T-helper 1 cell treated with Interleukin-12 subunit alpha and Interleukin-12 subunit beta and Interleukin-4 antibody, amounts not matched to agents 30 μg/mL and 1 μg/mL, for 36 hours (primary cell): ENCODE measurements around the gene CGB3.

ENCODE experiments used
- H3K27ac Mint-ChIP-seq: one replicate; pipeline ENCODE4 v1.8.0; 2021; ENCODE audit warnings: mild to moderate bottlenecking, mixed read lengths
- H3K27me3 Mint-ChIP-seq: one replicate; pipeline ENCODE4 v1.8.0; 2021; ENCODE audit warnings: low read depth, mixed read lengths
- H3K36me3 Mint-ChIP-seq: one replicate; pipeline ENCODE4 v1.8.0; 2021; ENCODE audit warnings: low read depth, mixed read lengths
- H3K4me1 Mint-ChIP-seq: one replicate; pipeline ENCODE4 v1.8.0; 2021; ENCODE audit warnings: low read depth, mixed read lengths
- H3K4me3 Mint-ChIP-seq: one replicate; pipeline ENCODE4 v1.8.0; 2021; ENCODE audit warnings: mild to moderate bottlenecking, moderate library complexity, mixed read lengths
- H3K9me3 Mint-ChIP-seq: one replicate; pipeline ENCODE4 v1.8.0; 2021; ENCODE audit warnings: mixed read lengths

The CGB3 gene

GRCh38 chr19:48991011-48991609 lies 33.0 kb downstream of the CGB3 start:
- Mint-ChIP-seq H3K27ac (peak overlapping the region; percentile 13), H3K4me1 (peaks cover 33% of the 10 kb centered on the region), H3K27me3 (no peaks in the 10 kb centered on the region), H3K36me3 (peaks cover 19% of the 10 kb centered on the region), H3K9me3 (no peaks in the 10 kb centered on the region), H3K4me3 (peak overlapping the region; percentile 45)

- peaks cover 19% of the 10 kb centered on the region for H3K36me3 Mint-ChIP-seq
- H3K4me1 Mint-ChIP-seq, result peaks cover 33% of the 10 kb centered on the region
- no peak overlapping the region for H3K4me3 Mint-ChIP-seq
- H3K27ac Mint-ChIP-seq, result peak overlapping the region; percentile 2
- H3K27me3 Mint-ChIP-seq, result no peaks in the 10 kb centered on the region
- H3K9me3 Mint-ChIP-seq, result no peaks in the 10 kb centered on the region
Measured at GRCh38 chr19:48990400-48990799, 33.7 kb downstream of the CGB3 start.

GRCh38 chr19:48989701-48990291 lies 34.3 kb downstream of the CGB3 start:
- Mint-ChIP-seq H3K4me1 (peaks cover 27% of the 10 kb centered on the region), H3K36me3 (peaks cover 22% of the 10 kb centered on the region), H3K9me3 (no peaks in the 10 kb centered on the region), H3K27me3 (no peaks in the 10 kb centered on the region), H3K27ac (peak overlapping the region; percentile 2), H3K4me3 (no peak overlapping the region)

GRCh38 chr19:48988860-48989259 lies 35.3 kb downstream of the CGB3 start:
- H3K4me3 Mint-ChIP-seq, result no peak overlapping the region
- H3K36me3 Mint-ChIP-seq, result peaks cover 21% of the 10 kb centered on the region
- no peaks in the 10 kb centered on the region for H3K9me3 Mint-ChIP-seq
- peaks cover 22% of the 10 kb centered on the region for H3K4me1 Mint-ChIP-seq
- H3K27ac Mint-ChIP-seq, result no peak overlapping the region
- H3K27me3 Mint-ChIP-seq, result no peaks in the 10 kb centered on the region

DNA sequence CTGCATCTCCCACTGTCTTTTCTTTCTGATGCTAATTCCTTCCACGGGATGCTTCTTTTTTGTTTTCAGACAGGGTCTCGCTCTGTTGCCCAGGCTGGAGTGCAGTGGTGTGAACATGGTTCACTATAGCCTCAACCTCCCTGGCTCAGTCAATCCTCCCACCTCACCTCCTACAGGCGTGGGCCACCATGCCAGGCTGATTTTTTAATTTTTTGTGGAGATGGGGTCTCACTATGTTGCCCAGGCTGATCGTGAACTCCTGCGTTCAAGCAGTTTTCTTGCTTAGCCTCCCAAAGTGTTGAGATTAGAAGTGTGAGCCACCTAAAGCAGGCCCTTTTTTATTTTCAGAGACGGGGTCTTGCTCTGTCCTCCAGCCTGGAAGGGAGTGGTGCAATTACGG lies 35.8 kb downstream of the CGB3 start:
- H3K27ac Mint-ChIP-seq, result peak overlapping the region; percentile 10

GRCh38 chr19:48987323-48987722 lies 36.8 kb downstream of the CGB3 start:
- H3K27me3 Mint-ChIP-seq, result no peaks in the 10 kb centered on the region
- no peak overlapping the region for H3K4me3 Mint-ChIP-seq
- no peak overlapping the region for H3K27ac Mint-ChIP-seq
- H3K36me3 Mint-ChIP-seq, result peaks cover 27% of the 10 kb centered on the region
- no peaks in the 10 kb centered on the region for H3K9me3 Mint-ChIP-seq
- peaks cover 18% of the 10 kb centered on the region for H3K4me1 Mint-ChIP-seq

More for the DNA sequence above, 35.8 kb downstream of the CGB3 start:
- no peaks in the 10 kb centered on the region for H3K9me3 Mint-ChIP-seq
- H3K4me3 Mint-ChIP-seq, result no peak overlapping the region
- H3K4me1 Mint-ChIP-seq, result peaks cover 20% of the 10 kb centered on the region
- peaks cover 21% of the 10 kb centered on the region for H3K36me3 Mint-ChIP-seq
- H3K27me3 Mint-ChIP-seq, result no peaks in the 10 kb centered on the region

DNA sequence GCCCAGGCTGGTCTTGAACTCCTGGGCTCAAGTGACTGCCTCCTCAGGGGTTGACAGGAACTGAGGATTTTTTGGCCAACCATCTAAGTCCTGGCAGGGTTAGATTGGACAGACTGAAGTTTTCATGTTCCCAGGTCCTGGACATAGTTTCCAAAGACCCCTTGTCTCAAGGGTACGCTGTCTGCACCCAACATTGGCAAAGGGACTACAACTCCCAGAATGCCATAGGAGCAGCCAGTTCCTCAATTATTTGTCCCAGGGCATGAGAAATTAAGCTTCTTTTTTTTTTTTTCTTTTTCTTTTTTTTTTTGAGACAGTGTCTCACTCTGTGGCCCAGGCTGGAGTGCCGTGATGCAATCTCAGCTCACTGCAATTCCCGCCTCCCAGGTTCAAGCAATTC lies 37.9 kb downstream of the CGB3 start:
- Mint-ChIP-seq H3K9me3 (no peaks in the 10 kb centered on the region), H3K4me3 (no peak overlapping the region), H3K27ac (no peak overlapping the region), H3K36me3 (peaks cover 31% of the 10 kb centered on the region), H3K4me1 (peaks cover 13% of the 10 kb centered on the region), H3K27me3 (no peaks in the 10 kb centered on the region)

DNA sequence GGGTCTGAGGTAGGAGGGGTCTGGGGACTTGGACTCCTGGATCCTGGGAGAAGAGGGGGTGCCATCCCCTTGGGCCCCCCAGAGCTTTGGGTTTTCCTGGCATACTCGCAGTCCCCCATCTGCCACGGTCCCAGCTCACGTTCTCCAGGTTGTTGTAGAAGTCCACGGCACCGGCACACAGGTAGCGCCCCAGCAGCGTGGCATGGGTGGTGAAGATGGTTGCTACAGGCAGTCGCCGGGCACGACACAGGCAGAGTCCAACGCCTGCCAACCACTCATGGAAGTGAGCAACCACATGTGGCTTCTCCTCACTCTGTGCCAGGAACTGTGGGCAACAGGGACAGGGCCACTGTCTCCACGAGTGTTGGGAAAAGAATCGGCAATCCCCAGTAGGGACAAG lies 38.4 kb downstream of the CGB3 start:
- H3K27me3 Mint-ChIP-seq, result no peaks in the 10 kb centered on the region
- H3K27ac Mint-ChIP-seq, result no peak overlapping the region
- peaks cover 12% of the 10 kb centered on the region for H3K4me1 Mint-ChIP-seq
- H3K4me3 Mint-ChIP-seq, result no peak overlapping the region
- H3K9me3 Mint-ChIP-seq, result no peaks in the 10 kb centered on the region
- peaks cover 29% of the 10 kb centered on the region for H3K36me3 Mint-ChIP-seq

GRCh38 chr19:48982280-48982679 lies 41.9 kb downstream of the CGB3 start:
- H3K27me3 Mint-ChIP-seq, result no peaks in the 10 kb centered on the region
- no peaks in the 10 kb centered on the region for H3K4me1 Mint-ChIP-seq
- no peak overlapping the region for H3K4me3 Mint-ChIP-seq
- no peaks in the 10 kb centered on the region for H3K9me3 Mint-ChIP-seq
- no peak overlapping the region for H3K27ac Mint-ChIP-seq
- peaks cover 22% of the 10 kb centered on the region for H3K36me3 Mint-ChIP-seq

GRCh38 chr19:48977061-48977460 lies 47.1 kb downstream of the CGB3 start:
- no peak overlapping the region for H3K27ac Mint-ChIP-seq

DNA sequence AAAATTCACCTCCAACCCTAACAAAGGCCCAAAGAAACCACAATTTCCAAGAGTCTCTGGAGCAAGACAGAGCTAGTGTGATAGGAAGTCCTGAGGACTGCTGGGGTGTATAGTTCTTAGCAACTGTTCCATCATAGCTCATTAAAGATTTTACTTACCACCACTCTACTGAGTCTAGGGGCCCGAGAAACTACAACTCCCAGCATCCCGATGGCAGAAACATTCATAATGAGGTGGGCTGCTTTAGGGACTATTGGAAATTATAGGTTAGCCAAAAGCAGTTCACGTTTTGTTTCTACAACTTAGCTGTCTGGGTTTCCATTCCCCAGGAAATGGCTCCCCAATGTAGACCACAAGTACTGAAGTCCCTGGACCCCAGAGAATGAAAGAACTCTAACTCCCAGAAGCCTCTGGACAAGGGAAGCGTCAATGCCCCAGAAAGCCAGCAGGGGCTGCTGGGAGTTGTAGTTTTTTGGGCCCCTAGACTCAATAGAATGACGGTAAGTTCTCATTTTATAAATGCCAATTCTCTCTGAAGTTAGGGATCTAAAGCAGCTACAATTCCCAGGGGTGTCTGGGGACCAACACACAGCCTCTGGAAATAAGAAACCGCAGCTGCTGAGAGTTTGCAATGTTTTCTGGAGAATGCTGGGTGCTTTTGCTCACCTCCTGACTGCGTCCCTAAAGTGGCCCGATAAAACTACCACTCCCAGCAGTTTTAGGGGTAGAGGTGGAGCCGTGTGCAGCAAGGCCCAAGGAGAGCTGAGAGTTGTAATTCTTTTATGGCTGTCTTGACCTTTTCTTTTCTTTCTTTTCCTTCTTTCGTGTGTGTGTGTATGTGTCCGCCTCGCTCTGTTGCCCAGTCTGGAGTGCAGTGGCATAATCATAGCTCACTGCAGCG lies 47.9 kb downstream of the CGB3 start:
- Mint-ChIP-seq H3K27ac (no peak overlapping the region), H3K9me3 (no peaks in the 10 kb centered on the region), H3K27me3 (no peaks in the 10 kb centered on the region)

More at GRCh38 chr19:48977061-48977460, 47.1 kb downstream of the CGB3 start:
- Mint-ChIP-seq H3K4me3 (no peak overlapping the region), H3K27me3 (no peaks in the 10 kb centered on the region), H3K4me1 (no peaks in the 10 kb centered on the region), H3K36me3 (peaks cover 19% of the 10 kb centered on the region), H3K9me3 (no peaks in the 10 kb centered on the region)

More for the DNA sequence above, 47.9 kb downstream of the CGB3 start:
- no peak overlapping the region for H3K4me3 Mint-ChIP-seq
- H3K4me1 Mint-ChIP-seq, result no peaks in the 10 kb centered on the region
- peaks cover 19% of the 10 kb centered on the region for H3K36me3 Mint-ChIP-seq
